MV-4-11 (cell line): ENCODE results near the gene HDAC4.
A peak's percentile ranks its signal among the peaks of the same experiment; 100 is the strongest.

Experiments used
- DNase-seq: peaks from one replicate; lab custom pipeline; 2025; lab: John Stamatoyannopoulos, UW

The HDAC4 gene

DNA sequence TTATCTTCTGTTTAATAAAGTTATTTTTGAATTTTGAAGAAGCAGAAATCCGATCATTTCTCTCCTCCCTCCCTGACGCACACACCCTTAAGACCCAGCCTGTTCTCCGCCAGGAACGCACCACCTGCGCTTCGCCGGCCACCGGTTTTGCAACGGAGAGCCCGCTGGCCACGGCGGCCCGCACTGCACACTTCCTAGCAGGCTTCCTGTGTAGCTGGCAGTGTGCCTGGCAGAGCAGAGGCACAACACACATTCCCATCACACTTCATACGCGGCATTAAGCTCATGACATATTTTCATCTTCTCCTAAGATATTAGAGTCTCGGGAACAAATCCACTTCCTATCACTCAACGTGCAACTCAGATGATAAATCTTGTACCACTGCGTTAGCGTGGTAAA, 148.0 kb downstream of the HDAC4 start:
- peak; percentile 35 for DNase-seq

DNA sequence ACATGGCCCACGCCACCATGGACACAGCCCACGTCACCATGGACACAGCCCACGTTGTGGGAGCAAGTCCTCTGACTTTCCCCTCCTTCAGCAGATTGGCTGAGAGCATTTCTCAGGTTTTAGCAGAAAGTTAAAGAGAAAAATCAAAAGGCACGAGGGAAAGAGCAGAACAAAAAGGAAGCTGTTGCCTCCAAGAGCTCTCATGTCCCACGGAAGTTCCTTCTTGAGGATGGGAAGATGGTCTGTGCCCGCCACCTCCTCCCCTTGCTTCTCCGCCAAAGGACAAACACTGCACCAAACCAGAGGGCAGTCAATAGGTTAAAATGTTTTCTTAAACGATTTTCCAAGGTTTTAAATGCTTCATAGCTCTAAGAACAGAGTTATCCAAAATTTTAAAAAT, 148.4 kb downstream of the HDAC4 start:
- no peak for DNase-seq

DNA sequence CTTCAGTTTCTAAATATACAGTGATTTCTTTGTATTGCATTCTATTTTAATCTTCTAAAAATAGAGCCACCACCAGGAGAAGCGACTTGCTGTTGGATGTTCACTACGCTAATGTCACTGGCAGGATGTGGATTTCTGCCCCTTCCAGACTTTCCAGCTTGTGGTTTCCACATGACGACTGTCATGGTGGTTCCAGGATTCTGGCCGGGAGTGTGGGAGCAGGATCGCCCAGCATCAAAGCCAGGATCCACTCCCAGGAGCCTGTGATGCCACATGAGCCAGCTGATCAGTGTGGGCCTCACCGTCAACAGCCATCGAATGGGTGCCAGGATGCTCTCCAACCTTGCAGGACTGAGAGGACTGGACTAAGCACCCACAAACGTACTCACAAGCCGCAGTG, 148.8 kb downstream of the HDAC4 start:
- no peak for DNase-seq

DNA sequence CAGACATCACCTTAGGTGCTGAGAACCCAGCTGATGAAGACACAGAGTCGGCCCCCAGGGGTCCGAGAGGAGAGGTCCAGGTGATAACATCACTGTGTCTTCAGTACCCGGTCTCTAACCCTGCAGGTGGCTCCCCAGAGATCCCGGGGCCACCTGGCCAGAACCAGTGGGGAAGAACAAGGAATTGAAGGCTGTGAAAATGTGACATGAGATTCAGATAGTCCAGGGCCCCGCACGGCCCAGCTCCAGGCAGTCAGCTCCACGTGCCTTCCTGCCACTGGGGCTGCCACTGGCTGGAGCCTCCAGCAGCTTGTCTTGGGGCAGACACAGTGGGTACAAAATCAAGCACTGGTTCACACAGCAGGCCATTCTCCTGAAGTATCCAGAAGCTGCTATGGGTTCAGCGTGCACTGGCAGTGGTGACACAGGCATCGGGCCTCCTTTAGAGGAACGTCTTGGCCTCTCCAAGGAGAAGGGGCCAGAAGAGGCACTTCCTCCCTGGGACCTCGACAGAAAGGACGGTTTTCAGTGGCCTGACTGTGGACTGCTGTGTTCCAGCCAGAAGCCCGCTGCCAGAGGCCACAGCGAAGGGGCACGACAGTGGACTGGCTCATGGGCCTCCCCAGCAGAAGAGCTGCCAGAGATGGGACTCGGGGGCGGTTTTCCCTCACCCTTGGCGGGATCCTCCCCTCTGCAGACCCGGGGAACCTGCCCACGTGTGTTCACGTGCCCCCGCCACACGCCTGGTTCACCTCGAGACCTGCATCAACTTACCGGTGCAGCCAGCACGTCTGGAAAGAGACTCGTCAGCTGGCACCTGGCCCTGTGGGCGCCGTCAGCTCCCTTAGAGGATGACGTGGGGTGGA, 150.4 kb downstream of the HDAC4 start:
- no peak for DNase-seq

DNA sequence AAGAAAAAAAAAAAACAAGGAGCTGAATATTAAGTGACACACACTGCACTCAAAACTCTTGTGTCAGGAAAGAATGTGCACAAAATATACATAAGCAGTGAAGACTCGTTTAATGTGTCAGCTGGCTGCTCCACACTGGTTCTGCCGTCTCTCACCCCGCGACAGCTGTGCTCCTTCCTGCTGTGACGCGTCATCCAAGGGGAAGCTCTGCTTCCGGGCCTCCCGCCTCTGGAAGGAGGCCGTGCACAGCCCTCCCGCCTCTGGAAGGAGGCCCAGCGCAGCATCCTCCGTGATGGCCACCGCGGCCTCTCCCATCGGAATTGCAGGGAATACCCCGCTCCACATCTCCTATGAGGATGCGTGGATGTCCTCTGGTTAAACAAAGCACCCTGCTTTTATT, 151.0 kb downstream of the HDAC4 start:
- no peak for DNase-seq

DNA sequence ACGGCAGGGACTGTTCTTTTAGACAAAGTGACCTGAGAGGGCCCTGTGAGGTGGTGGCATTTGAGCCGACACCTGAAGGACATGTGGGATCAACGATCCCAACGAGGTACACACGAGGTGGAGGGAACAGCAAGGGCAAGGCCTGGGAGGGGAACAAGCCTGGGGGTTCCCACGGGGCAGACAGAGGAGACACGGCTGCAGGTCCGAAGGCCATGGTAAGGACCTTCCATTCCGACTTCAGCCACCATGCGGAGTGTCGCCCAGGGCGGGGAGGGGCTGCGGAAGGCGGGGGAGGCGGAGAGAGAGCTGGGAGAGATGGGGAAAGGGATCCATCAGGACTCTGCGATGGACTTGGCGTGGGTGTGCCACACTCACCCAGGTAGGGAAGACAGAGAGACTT, 151.8 kb downstream of the HDAC4 start:
- DNase-seq = no peak

DNA sequence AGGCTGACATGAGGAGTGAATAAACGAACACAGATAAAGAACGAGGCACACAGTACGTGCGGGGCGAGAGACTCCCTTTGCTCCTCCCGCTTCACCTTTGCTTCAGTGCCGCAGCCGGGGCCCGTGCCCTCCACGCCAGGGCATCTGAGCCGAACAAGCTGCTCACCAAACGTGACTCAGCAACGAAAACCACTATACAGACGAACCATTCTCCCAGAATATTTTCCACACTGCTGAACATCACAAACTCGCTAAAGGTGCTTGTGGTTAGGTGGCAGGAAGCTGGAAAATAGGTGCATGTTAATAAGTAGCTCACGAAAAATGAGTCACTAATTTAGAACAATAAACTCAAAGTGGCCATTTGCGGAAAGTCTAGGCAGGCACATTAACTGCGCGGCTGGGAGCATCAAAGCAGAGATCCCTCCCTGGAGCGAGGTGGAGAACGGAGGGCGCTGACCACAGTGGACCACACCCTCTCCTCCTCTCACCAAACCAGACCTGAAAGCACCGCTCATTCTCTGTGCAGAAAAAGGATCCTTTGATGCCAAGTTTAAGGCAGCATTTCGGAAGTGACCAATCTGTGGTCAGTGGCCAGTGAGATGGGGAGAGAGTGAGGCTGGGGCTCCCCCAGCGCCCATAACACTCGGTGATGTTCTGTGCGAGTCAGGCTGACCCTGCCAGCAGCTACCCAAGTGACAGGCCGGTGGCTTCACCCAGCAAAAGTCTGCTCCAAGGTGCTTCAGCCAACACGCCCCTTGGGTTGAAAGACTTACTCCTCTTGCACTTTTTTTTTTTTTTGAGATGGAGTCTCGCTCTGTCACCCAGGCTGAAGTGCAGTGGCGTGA, 153.2 kb downstream of the HDAC4 start:
- DNase-seq = no peak

DNA sequence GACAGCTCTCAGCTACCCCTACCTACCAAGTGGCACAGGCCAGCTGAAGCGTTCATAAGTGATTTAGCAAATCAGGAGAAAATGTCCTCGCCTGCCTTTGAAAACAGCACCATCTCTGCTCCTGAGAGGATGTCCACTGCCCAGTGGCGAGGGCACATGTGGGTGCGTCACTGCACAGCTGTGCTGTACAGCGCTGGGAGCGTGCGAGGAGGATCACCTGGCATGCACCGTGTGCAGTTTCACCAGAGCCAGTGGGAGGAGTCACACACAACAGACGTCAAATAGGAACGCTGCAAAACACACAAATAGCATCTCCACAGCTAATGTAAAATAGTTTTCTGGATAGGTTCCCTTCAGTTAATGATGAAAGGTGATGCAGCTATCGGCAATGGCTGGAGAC, 154.1 kb downstream of the HDAC4 start:
- no peak for DNase-seq

DNA sequence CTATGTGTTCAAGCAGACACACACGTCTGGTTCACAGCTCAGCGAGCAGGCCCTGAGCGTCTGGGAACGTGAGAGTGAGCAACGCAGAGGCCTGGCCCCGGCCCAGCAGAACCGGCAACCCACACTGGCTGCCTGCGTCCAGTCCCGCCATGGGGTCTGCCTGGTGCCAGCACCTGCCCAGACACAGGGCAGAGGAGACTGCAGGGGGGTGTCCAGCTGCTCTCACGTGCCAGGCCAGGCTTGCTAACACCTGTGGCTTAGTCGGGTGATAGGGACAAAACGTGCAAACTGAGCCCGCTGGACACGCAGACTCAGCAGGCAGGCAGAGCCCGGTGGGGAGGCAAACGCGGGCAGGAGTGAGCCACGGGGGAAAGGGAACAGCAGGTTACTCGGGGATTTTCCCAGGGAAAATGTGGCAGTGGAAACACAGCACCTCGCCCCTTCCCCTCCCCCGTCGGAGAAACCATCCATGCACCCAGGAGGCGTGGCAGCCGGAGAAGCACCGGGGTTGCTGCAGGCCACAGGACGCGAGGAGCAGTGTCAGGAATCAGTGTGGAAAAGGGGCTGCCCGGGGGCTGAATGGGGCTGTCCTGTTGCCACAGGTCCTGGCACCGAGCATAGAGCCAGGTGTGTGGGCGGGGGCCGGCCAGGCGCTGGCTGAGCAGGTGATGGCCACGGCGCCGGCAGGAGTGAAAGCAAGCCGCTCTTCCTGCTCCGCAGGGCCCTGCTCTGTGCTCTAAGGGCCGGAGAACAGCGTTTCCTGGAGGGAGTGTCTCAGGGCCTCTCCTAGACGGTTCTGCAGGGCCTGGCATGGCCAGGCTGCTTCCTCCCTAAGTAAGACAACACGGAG, 154.7 kb downstream of the HDAC4 start:
- DNase-seq = no peak

DNA sequence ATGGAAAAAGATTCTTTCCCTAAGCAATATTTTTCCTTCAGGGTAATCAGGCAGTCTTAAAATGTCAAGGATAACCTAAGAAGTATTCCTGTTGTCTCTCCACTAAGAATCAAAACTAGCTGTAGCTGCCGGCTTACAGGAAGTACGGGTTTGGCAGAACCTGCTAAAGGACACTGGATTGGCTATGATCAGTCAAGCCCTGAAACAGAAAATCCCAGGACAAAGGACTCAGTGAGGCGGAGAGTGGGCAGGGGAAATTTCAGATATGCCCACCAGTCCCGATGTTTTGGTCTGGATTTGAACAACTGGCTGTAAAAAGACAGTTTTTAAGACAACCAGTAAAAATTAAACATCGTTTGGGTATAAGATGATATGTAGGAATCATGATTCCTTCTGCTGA, 155.7 kb downstream of the HDAC4 start:
- DNase-seq = no peak

DNA sequence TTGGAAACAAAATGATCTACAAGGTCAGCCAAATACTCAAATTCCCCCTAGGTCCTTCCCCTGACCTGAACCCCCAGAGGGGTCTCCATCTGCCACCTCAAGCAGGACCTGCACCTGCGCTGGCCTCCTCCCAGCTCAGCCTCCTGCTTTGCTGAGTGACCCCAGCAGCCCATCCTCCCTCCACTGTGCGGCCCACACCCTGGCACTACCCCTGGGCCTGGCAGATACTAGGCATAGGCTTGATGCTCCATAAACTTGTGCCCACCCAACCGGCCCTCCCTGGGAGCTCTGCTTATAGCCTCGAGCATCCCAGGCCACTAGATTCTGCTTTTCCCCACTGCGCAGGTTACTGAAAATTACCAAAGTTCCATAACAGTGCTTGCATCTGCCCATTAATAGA, 156.2 kb downstream of the HDAC4 start:
- no peak for DNase-seq

DNA sequence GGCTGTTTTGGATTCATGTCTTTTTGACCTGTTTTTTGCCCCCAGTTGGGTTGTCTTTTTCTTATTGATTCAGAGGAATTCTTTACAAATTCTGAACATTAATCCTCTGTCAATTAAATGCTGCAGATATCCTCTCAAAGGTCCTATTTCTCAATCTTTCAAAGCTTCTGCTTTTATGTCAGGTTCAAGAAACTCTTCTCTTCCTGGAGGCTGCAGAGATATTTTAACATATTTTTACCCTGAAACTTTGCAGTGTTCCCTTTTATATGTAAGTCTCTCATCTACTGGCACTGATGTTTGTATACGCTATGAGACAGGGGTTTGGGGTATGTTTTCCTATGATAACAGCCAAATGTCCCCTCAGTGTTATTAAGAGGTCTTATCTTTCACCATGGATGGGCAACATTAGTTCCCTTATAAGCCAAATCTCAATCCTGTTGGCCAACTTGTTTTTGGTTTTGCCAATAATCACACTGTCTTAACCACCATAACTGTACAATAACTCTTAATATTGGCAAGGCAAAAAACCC, 159.3 kb downstream of the HDAC4 start:
- DNase-seq = peak; percentile 72

DNA sequence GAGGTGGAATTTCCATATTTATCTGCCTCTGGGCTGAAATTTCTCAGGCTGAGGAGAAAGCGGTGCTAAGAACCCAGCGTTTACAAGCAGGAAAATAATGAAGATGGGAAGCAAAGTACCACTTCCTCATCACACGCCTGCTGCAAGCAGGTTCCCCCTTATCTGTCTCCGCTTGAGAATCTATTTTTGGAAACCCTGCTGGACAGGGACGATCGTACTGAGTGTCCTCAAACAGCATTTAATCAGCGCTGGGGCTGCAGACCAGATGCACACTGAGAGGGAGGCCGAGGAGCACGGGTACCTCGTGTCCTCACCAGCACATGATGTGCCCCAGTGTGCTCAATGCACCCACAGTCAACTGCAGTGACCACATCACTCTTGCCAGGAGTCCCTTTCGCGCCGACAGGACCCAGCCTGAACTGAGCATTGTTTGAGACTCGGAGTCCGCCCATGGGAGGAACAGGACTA, 160.4 kb downstream of the HDAC4 start:
- peak; percentile 83 for DNase-seq

DNA sequence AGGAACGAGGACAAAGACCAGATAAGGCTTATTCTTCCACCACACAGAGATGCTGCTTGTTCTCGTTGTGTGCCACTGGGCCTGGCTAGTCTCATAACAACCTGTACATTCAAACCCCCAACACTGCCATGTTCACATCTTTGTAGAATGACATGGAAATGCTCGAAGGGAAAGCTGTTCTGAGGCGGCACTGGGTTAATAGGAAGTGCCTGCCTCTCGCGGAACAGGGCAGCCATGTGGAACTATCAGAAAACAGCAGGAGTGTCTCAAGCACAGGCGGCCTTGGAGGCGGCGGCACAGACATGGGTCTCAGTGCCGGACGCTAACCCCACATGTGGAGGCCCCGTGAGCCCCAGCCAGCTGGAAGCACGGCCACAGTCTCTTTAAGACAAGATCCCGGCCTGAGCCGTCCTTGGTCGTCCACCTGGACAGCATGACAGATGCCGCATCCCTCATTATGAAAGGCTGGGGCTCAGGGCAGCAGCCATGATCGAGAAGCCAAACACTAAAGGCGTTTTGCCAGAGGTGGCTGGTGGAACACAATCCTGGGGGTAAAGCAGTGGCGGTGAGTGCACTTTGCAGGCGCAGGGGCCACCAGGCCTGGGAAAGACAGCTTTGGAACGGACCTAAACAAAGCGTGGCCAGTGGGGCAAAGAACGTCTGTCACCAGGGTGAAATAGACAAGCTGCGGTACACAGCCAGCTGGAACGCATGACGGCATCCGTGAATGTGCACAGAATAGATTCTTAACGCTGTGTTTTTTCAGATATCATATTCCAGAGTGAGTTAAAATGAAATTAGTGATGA, 161.0 kb downstream of the HDAC4 start:
- no peak for DNase-seq

DNA sequence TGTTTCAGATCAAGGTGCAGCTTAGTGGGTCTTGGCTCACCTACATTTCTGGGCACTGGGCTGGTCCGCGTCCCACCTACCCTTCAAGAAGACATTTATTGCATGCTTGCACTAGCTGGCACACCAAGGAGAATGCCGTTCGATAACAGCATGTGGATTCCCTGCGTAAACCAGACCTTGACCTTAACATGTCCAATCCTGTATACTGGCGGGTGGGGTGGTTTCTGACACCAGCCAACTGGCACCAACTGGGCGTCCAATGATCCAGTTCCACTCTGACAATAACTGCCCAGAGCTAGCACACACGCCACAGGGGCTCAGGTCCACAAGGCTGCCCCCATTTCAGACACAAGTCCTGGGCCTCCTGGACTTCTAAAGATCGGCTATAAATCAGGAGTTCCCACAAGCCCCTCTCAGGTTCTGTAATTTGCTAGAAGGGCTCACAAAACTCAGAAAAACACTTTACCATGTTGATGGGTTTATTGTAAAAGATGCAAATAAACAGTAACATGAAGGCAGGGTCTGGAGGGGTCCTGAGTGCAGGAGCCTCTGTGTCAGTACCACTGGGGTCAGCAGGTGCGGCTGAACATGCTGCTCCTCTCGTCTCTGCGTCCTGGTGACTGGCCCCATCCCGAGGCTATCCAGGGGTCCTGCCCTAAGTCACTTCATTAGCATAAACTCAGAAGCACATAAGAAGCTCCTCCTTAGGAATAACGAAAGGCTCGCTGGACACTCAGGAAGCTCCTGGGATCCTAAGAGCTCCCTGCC, 161.8 kb downstream of the HDAC4 start:
- DNase-seq = no peak

DNA sequence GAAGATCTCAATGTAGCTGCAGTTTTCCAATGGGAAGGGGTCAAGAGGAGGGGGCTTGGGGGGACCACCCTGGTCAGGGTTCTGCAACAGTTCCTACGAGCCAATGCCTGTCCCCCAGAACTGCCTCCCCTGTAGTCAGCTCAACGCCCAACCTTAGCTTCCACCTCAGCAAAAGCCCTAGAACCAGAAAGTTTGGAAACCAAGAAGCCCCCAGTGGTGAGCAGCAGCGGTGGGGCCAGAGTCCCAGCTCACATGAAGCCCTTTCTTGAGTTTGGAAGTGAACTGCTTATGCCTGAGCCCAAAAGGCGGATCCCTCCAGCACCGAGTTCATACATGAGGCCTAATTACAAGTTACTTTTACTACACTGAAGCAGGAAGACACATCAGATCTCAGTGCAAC, 162.4 kb downstream of the HDAC4 start:
- no peak for DNase-seq

DNA sequence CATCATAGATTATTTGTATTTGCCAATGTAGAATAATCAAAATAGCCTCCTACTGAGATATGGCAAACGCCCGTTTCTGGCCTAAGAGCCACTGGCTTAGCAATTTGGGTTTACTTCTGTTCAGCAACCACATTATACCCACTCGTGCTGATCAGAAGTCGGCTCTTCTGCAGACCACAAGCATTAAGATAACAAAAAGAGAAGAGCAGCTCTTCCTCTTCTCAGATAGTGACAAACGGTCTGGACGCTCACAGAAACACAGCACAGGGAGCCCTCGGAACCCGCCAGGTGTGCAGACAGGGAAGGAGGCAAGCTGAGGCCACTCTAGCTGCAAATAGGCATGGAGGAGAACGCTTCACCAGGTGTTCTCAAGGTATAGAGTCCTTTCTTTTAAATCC, 164.0 kb downstream of the HDAC4 start:
- DNase-seq = peak; percentile 81

DNA sequence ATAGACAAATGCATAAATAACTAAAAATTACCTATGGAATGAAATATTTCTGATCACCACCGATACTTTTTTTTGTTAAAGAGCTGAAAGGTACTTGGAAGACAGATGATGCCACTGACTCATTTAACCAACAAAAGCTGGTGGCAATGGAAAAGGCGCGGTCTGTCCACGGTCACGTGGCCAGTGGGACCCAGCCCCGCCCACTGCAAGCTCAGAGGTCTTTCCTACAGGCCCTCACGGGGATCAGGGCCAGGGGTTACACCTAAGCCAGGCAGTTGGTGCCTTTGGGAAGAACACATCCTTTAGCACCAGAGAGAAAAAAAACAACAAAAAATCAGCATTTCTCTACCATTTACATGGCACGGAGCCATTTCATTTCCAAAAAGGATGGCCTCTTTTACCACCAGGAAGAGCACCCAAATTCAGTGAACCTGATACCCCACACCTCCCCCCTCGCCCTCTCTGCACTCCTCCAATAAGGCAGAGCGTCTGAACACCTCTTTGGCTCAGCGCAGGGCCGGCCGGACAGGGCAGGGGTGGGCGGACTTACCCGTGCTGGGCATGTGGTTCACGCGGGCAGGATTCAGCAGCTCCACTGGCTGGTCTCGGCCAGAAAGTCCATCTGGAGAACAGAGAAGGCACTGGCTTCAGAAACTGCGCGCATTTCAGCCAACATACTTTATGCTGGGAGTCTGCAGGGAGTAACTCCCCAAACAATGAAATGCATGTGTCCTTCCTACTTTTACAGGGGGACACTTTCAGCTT, 164.6 kb downstream of the HDAC4 start:
- DNase-seq = peak; percentile 42

DNA sequence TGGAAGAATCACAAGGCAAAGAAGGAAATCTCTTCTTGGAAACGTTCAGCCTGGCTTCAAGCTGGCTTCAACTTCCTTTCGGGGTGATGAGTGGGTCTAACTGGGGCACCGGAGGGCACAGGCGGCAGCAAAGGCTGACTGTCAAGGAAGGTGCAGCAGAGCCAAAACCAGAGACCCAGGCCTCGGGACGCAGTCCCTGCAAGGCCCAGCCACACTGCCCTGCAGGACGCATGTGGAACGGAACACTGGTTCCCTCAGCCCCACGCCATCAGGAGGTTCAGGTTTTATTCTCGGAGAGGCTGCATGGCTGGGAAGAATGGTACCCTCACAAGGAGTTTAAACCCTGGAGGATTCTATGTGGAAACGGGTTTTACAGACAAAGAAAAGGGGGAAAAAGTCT, 165.5 kb downstream of the HDAC4 start:
- no peak for DNase-seq
